GM15510 (cell line): ENCODE data around the gene SDF4.

Experiments used
- POLR2A ChIP-seq: IDR thresholded peaks from 3 replicates; pipeline ENCODE4 v1.6.1; 2011; ENCODE audit warnings: borderline replicate concordance; ENCODE audit not compliant: insufficient read length; ENCODE audit errors: extremely low read depth

SDF4 gene

DNA sequence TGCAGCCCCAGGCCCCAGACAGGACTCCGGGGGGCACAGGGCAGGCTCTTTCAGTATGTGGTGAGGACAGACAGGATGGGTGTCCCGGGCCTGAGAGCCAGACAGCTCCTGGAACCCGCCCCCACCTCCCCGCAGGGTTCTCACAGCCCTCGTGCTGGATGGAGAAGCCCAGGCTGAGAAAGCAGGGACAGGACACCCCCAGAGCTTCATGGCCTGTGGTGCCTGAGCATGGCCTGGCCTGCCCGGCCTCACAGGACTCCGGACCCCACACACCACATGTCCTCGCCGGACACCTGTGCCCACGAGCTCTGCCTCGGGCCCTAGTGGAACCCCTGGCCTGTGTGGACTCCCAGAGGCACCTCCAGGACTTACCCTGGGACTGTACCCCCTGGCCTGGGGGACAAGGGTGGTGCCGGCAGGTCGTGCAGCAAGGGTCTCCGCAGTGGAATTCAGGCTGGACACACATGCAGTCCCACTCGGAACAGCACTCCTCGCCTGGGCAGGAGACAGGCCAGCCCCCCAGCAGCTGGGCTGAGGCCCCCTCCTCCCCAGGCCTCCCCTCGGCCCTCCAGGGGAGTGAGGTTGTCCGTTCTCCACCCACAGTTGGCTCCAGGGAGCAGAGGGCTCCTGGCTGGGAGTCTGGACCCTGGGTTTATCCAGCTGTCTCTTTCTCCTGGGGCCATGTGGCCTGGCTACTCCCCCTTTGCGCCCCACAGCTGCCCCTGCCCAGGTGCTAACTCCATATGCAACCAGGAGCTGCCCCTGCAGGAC lies 26.6 kb downstream of the SDF4 start:
- no peak for TF ChIP-seq POLR2A

DNA sequence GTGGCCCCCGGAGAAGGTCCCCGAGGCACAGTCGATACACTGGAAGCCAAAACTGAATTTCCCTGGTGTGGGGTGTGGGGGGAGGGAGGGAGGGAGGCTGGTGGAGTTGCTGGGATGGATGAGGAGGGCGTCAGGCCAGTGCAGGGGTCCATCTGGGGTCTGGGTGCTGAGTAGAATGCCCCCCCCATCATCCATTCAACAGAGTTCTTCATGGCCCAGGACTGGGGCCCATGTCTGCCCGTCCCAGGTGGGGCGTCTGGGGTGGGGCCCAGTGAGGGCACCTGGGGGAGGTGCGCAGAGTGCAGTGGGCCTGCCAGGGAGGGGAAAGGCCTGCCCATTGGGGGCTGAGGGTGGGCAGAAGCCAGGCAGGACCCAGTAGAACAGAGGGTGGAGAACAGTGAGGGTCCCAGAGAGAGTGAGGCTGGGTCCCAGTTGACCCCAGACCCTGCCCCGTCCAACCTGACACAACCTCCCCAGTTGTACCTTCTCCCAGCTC lies 27.3 kb downstream of the SDF4 start:
- TF ChIP-seq POLR2A: no peak

DNA sequence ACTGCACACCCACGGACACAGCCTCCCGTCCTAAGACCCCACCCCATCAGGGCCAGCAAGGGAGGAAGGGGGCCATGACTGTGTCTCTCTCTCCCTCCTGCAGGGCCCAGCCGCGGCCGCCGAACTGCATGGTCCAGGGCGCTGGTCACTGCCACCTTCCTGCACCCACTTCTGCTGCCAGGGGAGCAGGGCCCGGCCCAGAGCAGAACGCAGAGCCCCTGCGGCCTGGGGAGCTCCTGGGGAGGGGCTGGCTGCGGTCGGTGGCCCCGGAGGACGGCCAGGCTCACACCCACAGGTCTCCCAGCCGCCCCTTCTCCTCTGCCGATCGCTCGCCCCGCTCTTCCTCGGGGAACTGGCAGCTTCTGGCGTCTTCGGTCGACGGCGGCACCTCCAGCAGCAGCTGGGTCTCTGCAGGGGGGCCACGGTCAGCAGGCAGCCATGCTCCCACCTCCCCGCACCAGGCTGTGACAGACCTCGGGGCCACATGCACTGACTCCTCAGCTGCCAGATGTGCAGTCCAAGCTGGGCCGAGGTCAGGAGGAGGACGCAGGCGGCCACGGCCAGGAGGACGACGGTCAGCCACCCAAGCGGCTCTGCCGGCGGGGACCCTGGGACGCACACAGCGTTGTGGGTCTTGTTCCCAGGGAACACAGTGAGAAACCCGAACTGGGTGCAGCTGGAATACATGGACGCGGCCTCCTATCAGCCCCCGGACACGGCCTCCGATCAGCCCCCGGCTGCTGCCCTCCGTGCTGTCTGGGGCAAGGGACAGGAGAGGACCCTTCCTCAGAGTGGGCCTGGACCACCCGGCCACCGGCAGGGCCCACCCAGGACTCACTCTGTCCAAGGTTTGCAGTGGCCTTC lies 28.0 kb downstream of the SDF4 start:
- no peak for TF ChIP-seq POLR2A

DNA sequence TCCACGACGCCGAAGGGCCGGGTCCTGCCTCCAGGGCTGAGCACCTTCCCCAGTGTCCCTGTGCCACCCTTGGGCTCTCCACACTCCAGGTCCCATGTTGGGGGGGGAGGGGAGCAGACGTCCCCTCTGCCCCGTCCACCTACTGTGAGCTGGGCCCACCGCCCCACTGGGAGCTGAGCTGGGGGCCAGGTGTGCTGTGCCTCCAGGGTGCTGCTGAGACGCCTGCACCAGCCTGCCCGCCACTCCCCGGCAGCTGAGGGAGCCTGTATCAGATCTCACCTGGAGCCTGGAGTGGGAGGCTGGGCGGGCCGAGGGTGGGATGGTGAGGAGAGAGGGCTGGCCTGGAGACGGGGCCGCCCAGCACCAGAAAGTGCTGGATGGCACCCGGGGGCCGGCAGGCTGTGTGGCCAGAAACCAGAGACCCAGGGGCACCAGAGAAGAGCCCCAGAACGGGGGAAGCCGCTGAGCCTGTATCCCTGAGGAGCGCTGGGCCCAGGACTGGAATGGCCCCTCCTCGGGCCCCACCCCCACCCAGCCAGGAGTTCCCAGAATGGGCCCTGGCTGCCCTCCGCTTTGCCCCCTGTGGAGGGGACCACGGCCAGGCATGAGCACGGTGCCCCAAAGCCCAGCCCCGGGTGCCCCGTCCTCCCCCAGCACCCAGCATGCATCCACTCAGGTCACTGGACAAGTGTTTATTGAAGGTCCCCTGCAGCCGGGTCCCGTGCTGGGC lies 28.8 kb downstream of the SDF4 start:
- no peak for TF ChIP-seq POLR2A

DNA sequence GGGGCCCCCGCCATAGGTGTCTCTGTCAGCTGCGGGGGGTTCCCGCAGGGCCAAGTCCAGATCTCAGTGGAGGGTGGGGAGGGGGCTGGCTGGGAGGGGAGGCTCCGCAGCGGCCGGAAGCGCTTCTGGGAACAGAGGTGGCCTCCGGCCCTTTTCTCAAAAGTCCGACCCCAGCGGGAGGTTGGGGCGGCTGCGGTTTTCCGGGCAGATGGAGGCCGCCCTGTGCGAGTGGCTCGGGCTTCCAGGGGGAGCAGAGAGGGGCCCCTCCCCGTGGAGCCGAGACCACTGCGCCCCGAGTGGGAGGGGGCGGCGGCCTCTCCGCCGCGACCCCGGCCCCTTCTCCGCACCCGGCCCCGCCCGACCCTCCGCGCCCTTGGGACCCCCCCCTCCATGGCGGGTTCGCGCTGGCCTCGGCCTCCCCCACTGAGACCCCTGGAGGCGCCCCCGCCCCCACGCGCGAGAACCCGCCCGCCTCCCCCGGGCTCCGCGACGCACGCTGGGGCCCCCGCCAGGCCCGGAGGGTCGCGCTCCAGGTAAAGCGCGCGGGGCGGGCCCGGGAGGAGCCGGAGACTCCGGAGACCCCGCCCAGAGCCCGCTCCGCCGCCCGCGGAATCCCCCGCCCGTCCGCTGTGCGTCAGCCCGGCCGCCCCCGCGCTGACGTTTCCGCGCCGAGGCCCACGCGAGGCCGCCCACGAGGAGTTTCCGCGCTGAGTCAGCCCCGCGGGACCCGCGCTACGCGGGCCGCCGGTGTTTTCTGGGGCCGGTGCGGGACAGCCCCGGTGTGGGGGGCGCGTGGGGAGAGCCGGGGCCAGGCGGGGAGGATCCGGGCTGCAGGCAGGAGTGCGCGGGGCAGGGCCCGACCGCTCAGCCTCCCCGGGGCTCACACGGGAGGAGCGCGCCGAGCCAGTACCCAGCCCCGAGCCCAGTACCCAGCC lies 30.7 kb downstream of the SDF4 start:
- TF ChIP-seq POLR2A: no peak

DNA sequence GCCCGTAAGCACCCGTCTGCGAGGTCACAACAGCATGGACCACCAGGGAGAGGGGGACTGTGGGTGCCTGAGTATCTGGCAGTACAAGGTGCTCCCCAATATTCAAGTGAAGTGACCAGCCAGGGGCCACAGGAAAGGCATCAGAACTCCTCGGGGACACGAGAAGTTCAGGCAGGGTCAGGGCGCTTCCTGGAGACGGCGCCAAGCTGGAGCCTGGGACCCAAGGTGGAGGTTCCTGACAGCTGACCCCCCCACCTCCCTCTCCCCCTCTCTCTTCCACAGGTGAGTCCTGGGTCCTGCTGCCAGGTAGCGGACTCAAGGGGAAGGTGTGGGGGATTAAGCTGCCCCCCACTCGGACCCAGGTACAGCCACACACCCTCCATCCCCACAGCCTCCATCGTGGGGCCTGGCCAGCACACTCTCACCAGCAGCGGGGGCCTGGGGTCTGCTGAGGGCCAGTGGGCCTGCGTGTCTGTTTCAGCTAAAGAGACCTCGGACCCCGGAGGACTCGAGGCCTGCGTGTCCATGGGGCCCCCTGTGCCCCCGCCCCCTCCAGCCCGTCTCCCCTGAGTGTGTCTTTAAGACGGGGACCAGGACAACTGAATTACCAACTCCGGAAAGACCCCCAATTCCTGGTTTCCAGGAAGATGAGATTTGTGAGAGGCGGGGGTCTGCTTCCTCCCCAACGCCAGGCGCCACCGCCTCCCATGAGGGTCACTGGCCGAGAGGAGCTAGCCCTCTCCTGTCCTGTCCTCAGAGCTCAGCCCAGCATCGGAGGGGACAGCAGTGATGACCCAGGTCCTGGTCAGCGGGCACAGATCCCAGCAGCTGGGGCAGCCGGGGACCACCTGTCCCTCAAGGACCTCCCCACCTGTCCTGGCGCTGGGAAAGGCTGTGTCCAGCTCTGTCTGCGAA lies 31.6 kb downstream of the SDF4 start:
- no peak for TF ChIP-seq POLR2A

DNA sequence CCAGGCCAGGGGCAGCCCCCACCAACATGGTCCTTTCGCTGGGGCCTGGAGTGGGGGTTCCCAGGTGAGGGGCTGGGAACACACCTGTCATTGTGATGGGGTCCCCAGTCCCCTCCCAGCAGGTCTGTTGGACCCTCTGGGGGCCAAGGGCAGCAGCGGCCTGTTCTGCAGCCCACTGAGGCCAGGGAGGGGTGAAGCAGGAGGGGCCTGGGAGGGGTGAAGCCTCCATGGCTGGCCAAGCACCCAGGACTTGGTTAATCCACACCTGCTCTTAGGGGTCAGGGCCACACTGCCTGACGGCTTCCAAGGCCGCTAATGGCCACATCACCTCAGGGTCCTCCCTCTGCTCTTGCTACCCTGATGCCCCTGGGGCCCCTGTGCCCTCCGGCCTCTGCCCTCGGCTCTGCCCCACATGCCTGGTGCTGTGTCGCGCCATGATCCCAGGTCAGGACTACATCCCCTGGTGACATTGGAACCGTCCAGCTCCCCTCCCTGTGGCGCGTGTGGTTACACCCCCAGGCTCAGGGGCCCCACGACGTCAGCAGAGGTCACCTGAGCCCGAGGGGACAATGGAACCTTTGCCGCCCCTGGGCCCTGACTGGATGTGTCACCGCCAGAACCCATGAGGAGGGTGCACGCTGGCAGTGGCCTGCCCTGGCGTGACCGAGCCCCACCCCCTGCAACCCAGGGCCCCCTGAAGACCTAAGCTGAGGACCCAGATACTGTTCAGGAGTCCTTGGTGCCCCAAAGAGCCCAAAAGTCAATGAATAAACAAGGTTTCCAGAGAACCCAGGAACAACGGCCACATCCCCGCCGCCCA lies 32.5 kb downstream of the SDF4 start:
- TF ChIP-seq POLR2A: no peak

DNA sequence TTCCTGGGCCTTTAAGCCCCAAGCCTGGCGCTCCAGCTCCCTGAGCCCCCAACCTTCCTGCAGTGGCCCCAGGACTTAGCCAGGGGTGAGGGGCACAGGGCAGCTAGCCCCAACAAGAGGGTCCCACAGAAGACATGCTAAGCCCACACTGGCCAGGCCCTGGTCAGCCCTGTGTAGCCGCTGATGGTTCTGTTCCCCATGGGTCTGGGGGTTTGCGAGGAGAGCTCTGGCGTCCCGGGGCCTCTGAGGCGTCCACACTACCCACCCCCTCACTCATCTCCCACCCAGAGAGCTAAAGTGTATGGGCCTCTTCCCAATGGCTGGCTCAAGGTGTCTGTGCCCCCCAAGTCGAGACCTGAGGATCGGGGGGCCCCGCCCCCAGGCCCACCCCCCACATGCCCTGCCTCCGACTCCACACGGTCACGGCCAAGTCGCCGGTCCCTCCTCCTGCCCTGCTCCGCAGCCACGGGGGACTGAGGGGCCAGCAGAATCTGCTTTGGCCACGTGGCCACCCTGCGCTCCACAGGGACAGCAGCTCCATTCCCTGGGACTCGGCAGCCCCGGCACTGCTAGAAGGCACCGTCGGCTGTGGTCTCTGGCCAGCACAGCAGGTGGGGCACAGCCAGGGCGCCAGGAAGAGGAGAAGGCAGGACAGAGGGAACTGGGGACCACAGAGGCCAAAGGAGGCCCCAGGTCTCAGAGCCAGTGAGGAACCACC lies 33.2 kb downstream of the SDF4 start:
- no peak for TF ChIP-seq POLR2A

DNA sequence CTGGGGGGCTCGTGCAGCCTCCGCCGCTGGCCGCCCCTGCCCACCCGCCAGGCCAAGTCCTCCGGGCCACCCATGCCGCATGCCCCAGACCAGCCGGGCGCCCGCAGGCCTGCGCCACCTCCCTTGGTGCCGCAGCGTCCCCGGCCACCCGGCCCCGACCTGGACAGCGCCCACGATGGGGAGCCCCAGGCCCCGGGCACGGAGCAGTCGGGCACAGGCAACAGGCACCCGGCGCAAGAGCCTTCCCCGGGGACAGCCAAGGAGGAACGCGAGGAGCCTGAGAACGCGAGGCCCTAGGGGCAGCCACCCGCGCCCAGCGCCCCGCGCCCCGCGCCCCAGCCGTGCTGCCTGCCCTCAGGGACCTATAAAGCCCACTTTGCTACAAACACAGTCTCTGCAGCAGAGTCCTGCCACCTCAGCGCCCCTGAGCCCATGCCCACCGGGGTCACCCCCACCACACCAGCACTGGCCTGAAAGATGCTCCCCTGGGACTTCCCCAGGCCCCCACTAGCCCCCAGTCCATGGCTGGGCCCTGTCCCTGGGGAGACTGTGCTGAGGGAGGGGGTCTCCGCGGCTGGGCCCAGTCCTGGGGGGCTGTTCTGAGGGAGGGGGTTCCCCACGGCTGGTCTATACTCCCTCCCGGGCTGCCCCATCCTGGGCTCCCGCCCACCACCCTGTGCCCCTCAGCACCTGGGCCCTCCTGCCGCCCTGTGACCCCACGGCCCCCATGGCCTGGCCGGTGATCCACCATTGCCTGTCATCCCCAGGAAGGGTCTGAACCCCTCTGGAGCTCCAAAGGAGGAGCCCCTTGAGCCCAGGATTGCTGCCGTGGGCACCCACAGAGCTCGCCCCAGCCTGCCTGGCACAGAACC lies 34.0 kb downstream of the SDF4 start:
- no peak for TF ChIP-seq POLR2A

DNA sequence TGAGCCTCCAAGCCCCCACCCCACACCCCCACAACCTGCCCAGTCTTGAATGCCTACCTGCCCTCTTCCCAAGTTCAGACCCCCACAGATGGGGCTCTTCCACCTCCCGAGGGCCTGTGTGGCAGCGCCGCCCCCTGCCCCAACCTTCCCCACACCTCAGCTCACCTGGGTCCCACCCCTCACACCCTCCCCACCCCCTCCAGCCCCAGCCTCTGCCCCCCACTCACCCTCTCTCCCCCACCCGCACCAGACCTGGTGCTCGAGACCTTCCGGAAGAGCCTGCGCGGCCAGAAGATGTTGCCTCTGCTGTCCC lies 34.7 kb downstream of the SDF4 start:
- no peak for TF ChIP-seq POLR2A
